MCF 10A (cell line): ENCODE data around the gene ZMYND10. TPM values are rescaled to one million over a fixed set of nuclear protein-coding genes. Genes with fewer than 3 reads are reported as not detected.

Source experiments
- BruUV-seq: library from RNA; stranded (reverse); fragments of 400-500 nt; replicated peaks from 2 replicates; lab custom pipeline; 2021; lab: Mats Ljungman, UMichigan
- CTCF ChIA-PET: fragments of 300-600 bp; sonication (Branson Sonifier 250); formaldehyde crosslinking; extraction: SDS; loops from one replicate; lab custom pipeline; 2021; ENCODE audit warnings: antibody characterized with exemption, inconsistent platforms; lab: Yijun Ruan, JAX
- POLR2A ChIA-PET: fragments of 300-600, 350-650 bp; sonication (Branson Sonifier 250); formaldehyde crosslinking; extraction: SDS; loops from one replicate; lab custom pipeline; 2020; ENCODE audit warnings: antibody characterized with exemption, inconsistent platforms; lab: Yijun Ruan, JAX
- DNase-seq: peaks from one replicate; pipeline ENCODE4 v3.0.0-alpha.2; 2018; ENCODE audit not compliant: unreplicated experiment
- H3K27ac Mint-ChIP-seq: one replicate; pipeline ENCODE4 v1.8.0; 2022; ENCODE audit warnings: mild to moderate bottlenecking, low read depth, mixed read lengths; ENCODE audit not compliant: unreplicated experiment
- H3K27me3 Mint-ChIP-seq: one replicate; pipeline ENCODE4 v1.8.0; 2022; ENCODE audit warnings: mixed read lengths; ENCODE audit not compliant: insufficient read depth, unreplicated experiment
- H3K36me3 Mint-ChIP-seq: one replicate; pipeline ENCODE4 v1.8.0; 2022; ENCODE audit warnings: mild to moderate bottlenecking, moderate library complexity, mixed read lengths; ENCODE audit not compliant: insufficient read depth, unreplicated experiment
- H3K4me1 Mint-ChIP-seq: one replicate; pipeline ENCODE4 v1.8.0; 2022; ENCODE audit warnings: mixed read lengths; ENCODE audit not compliant: insufficient read depth, unreplicated experiment
- H3K4me3 Mint-ChIP-seq: one replicate; pipeline ENCODE4 v1.8.0; 2022; ENCODE audit warnings: mild to moderate bottlenecking, moderate library complexity, mixed read lengths; ENCODE audit not compliant: unreplicated experiment
- H3K9me3 Mint-ChIP-seq: one replicate; pipeline ENCODE4 v1.8.0; 2022; ENCODE audit warnings: mixed read lengths; ENCODE audit not compliant: unreplicated experiment
- intact Hi-C: fragments of 100-400 bp; cut with micrococcal nuclease; formaldehyde crosslinking; loops from 2 replicates; pipeline ENCODE4 v1.14.1; 2022
- total RNA-seq: library from RNA; stranded (reverse); gene quantifications from 2 replicates; pipeline ENCODE4 v1.2.3, GENCODE V29; 2022
- TF ChIP-seq, protein P1 (sequence below): fragments of 200-600 bp; IDR thresholded peaks from one replicate; pipeline ENCODE4 v1.8.0; 2022; ENCODE audit warnings: antibody characterized with exemption, mild to moderate bottlenecking; ENCODE audit not compliant: unreplicated experiment

The ZMYND10 gene
- total RNA-seq, 1 experiment from 2014 or later: 0.68 TPM

DNA sequence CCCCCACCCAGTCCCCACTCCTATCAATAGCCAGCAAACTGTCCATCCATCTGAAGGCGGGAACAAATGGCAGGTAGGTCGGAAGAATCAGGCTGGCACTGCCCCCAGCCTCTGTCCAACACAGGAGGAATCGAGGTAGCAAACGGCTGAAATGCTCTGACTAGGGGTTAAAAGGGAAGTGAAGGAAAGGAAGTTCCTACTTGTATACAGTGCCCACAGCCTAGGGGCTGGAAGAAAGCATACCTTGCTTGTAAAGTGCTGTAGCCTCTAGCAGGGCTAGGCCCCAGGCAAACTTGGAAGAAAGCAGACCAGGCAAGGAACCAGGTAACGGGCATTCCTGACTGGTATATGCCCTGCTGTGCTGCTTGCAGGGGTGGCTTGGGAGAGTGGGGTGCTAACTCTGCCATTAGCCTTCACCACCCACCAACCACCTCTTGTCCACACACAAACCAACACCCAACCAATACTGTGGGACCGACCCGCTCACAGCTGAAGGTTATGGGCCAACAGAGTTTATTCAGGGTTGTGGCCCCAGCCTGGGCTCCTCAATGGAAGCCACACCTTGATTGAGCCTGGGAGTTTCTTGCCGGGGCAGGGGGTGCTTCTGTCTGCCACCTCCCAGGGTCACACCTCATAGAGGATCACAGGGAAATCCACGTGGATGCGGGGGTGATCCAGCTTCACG is 19.9 kb downstream of the ZMYND10 start:
- Mint-ChIP-seq H3K4me1 (no peaks in the 10 kb centered on the region), H3K4me3 (no peak overlapping the region), H3K27ac (no peak overlapping the region), H3K36me3 (peaks cover 17% of the 10 kb centered on the region), H3K27me3 (no peaks in the 10 kb centered on the region), H3K9me3 (no peaks in the 10 kb centered on the region)
- CTCF ChIA-PET: interaction anchor here (0.7 to 3.9 kb wide), 8 partner anchors 11 to 66 kb away, joined by 3 to 38 read pairs (median 10); partner anchors contain the start of genes IFRD2 and SEMA3B
- intact Hi-C loops: no loop called here
- no peak for DNase-seq
- TF ChIP-seq, protein P1, sequence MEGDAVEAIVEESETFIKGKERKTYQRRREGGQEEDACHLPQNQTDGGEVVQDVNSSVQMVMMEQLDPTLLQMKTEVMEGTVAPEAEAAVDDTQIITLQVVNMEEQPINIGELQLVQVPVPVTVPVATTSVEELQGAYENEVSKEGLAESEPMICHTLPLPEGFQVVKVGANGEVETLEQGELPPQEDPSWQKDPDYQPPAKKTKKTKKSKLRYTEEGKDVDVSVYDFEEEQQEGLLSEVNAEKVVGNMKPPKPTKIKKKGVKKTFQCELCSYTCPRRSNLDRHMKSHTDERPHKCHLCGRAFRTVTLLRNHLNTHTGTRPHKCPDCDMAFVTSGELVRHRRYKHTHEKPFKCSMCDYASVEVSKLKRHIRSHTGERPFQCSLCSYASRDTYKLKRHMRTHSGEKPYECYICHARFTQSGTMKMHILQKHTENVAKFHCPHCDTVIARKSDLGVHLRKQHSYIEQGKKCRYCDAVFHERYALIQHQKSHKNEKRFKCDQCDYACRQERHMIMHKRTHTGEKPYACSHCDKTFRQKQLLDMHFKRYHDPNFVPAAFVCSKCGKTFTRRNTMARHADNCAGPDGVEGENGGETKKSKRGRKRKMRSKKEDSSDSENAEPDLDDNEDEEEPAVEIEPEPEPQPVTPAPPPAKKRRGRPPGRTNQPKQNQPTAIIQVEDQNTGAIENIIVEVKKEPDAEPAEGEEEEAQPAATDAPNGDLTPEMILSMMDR: no peak
- POLR2A ChIA-PET: interaction anchor here (0.9 to 1.2 kb wide), 3 partner anchors 9 to 36 kb away, joined by 3 to 4 read pairs (median 3); no protein-coding TSS in a partner anchor
- no TSS peak for BruUV-seq

DNA sequence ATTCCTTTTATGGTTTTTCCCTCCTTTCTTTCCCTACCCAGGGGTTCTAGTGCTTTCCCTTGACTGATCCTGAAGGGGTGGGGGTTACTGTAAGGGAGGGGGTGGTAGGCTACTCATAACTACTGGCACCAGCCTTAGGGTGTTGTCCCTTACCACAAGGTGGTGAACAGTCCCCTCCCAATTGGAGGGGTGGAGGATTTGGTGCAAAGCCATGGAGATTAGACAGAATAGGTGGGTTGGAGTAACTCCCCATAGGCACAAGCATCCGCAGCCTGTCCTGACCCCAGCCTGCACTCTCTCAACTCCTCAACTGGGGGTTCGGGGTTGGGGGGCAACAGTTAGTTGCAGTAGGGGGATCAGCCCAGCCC is 20.4 kb downstream of the ZMYND10 start:
- Mint-ChIP-seq H3K27me3 (no peaks in the 10 kb centered on the region), H3K4me3 (no peak overlapping the region), H3K9me3 (no peaks in the 10 kb centered on the region), H3K27ac (no peak overlapping the region), H3K4me1 (no peaks in the 10 kb centered on the region), H3K36me3 (peaks cover 17% of the 10 kb centered on the region)
- intact Hi-C loops: no loop called here
- TF ChIP-seq, protein P1: no peak
- no TSS peak for BruUV-seq
- no peak for DNase-seq
- ChIA-PET CTCF (interaction anchor here (0.6 to 3.9 kb wide), 16 partner anchors 10 to 111 kb away, joined by 3 to 38 read pairs (median 10); partner anchors contain the start of genes HYAL1, HYAL3, IFRD2 and LSMEM2), POLR2A (interaction anchor here (1.3 to 5.0 kb wide), 2 partner anchors 24 to 33 kb away, joined by 3 to 22 read pairs; partner anchors contain the start of gene IFRD2)

GRCh38 chr3:50324351-50325112 is 21.0 kb downstream of the ZMYND10 start:
- Mint-ChIP-seq H3K27ac (no peak overlapping the region), H3K4me3 (no peak overlapping the region), H3K9me3 (no peaks in the 10 kb centered on the region), H3K27me3 (no peaks in the 10 kb centered on the region), H3K36me3 (peaks cover 13% of the 10 kb centered on the region), H3K4me1 (peaks cover under 1% of the 10 kb centered on the region)
- POLR2A ChIA-PET: interaction anchor here (1.2 to 5.0 kb wide), 4 partner anchors 13 to 32 kb away, joined by 3 to 22 read pairs (median 4); partner anchors contain the start of genes HYAL3, IFRD2 and NAA80
- no TSS peak for BruUV-seq
- intact Hi-C loops: loop anchor here (1.0 kb wide), 2 partner anchors 50 to 132 kb away; no protein-coding TSS in a partner anchor
- DNase-seq: peak; percentile 64
- TF ChIP-seq, protein P1: peak; percentile 79
- CTCF ChIA-PET: interaction anchor here (0.6 to 3.9 kb wide), 31 partner anchors 10 to 1344 kb away, joined by 3 to 38 read pairs (median 4); partner anchors contain the start of genes HYAL1, HYAL3, IFRD2 and LSMEM2
